Daoy (cell line): Measurements from ENCODE around the gene GFPT2. TPM values are rescaled to one million over a fixed set of nuclear protein-coding genes. Genes with fewer than 3 reads are reported as not detected.

Experiments
- DNase-seq: peaks from one replicate; pipeline ENCODE4 v3.0.0-alpha.2; 2015; ENCODE audit warnings: low read depth
- total RNA-seq: library from RNA; depleted of rRNA; stranded (reverse); fragments of >200 nt; shearing (Covaris generic); gene quantifications from 2 replicates; pipeline ENCODE4 v1.2.3, GENCODE V29; 2014; rRNA removed

GFPT2 gene
- 124 and 133 TPM in 2 replicates for total RNA-seq

DNA sequence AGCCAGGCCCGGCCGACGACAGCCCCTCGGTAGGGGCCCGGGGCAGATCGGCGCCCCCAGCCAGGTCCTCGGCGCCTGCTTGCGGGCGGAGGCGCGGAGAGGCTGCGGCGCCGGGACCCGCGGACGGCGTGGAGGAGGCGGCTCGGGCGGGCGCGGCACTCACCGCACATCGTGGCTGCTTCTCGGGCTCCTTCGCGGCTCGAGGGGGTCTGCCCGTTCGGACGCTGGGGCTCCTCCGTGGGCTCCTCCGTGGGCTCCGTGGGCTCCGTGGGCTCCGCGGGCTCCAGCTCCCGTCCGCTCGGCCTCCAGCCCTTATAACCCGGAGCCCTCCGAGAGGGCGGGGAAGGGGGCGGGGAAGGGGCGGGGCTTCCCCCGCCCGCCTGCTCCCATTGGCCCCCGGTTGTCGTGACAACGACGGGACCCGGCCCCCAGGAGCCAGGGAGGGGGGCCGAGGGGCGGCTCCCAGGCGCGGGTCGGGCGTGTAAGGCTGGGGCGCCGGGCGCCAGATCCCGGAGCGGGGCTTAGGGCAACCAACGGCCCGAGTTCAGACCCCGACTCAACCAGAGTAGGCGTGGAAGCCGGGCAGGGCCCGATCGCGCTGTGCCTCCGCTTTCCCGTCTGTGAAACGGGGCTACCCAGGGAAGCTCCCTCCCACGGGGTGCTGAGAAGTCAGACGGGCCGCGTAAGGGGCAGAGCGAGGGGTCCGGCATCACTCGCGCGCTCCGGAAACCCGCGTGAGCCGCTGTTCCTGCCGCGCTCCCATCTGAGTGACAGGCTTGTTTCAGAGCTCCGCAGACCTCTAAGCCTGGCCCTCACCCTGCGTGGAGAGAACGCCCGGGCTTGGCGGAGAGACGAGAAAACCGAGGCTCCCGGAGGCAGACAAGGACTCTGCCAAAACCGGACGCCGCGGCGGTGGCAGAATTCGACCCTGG, at the start of gene GFPT2:
Gene GFPT2 (minus strand): TSS at position 289 of the 932 bp plus-strand sequence. CDS start 119 bp downstream, at position 170.
- peak; percentile 91 for DNase-seq

DNA sequence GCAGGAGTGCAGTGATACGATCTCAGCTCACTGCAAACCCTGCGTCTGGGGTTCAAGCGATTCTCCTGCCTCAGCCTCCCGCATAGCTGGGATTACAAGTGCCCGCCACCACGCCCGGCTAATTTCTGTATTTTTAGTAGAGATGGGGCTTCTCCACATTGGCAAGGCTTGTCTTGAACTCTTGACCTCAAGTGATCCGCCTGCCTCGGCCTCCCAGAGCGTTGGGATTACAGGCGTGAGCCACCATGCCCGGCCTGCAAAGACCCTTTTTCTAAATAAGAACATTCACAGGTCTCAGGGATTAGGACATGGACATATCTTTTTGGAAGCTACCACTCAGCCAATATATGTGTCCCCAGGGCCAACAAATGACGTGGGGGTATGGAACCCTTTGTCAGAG, 49.6 kb upstream of the GFPT2 start:
- no peak for DNase-seq

DNA sequence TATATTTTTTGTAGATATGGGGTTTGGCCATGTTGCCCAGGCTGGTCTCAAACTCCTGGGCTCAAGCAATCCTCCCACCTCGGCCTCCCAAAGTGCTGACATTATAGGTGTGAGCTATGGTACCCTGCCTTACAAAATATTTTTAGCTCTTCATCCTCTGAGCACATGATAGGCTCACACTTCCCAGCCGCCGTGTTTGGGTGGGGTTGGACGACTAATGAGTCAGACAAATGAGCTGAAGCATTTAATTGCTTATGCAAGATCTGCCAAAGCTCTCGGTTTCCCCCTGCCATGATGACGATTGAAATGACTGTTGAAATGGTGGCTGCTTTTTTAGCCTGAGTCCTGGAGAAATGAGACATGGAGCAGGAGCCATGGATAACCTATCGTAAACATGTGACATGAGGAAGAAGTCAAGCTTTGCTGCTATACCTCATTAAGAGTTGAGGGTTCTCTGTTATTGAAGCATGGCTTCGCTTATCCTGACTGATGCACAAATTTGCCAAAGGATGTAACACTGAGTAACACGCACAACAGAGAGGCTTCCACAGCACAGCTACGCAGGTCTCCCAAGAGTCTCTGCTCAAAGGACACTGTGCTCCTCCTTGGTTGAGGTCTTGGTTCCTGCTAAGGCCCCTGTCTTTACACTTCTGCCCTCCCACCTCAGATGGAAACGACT, 48.2 kb upstream of the GFPT2 start:
- DNase-seq = peak; percentile 35

DNA sequence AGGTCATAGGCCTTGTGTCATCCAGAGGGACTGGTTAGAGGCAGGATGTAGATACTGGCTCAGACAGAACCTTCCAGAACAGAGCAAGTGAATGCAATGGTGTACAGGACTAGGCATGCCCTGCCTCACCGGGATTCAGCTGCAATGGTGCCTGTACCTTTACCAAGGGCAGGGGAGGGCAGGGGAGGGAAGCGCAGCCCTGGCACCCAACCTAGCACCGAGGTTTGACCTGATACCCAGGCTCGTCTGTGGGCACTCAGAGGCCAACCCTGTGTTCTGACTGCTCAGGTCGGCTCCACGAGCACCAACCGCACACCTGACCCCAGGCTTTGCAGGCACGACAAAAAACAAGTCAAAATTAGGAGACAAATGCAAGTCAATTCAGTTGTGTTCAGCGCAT, 47.3 kb upstream of the GFPT2 start:
- DNase-seq = no peak

DNA sequence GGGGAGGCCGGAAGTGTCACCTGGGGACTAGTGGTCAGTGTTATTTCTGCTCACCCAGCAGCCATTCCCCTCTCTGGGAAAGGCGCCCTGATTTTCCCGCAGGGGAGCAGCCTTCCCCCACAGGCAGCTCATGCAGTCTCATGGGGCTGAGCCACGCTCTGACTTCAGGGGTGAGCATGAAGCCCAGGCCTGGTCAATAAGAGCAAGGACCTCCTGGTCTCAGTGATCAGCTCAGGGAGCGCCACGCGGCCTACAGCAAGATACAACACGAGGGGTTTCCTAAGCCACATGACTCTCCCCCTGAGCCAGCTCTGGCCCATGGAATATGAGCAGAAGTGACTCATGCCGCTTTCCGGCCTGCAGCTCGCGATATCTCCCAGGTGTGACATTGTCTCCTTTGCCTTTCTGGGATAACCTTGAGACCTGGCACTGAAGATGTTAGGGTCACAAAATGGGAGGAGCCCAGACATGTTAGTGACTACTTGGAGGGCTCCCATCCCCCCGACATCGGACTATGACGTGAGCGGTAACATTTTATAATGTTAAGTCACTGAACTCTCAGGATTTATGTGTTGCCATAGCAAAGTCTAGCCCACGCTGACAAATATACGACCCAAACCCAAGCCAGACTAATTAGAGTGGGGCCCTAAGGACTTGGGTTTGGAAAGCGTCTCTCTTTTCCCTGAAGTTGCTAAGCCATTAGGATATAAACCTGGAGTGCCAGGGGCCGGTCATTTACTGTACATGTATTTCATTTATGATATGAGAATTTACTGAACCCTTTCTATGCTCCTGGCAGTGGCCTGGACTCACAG, 46.5 kb upstream of the GFPT2 start:
- peak; percentile 52 for DNase-seq

DNA sequence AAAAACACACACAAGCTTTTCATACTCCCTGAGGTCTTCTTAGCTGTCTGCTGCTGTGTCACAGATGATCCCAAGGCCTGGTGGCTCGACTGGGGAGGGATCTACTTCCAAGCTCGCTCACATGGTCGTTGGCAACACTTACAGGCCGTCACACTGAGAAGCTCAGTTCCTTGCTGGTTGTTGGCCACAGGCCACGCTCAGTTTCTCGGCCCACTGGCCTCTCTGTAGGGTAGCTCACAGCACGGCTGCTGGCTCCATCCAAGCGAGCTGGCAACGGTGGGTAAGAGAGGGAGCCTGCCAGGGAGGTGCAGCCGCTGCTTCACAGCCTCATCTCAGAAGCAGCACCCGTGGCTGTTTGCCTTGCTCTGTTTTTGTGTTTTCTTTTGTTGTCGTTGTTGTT, 43.8 kb upstream of the GFPT2 start:
- DNase-seq = no peak

DNA sequence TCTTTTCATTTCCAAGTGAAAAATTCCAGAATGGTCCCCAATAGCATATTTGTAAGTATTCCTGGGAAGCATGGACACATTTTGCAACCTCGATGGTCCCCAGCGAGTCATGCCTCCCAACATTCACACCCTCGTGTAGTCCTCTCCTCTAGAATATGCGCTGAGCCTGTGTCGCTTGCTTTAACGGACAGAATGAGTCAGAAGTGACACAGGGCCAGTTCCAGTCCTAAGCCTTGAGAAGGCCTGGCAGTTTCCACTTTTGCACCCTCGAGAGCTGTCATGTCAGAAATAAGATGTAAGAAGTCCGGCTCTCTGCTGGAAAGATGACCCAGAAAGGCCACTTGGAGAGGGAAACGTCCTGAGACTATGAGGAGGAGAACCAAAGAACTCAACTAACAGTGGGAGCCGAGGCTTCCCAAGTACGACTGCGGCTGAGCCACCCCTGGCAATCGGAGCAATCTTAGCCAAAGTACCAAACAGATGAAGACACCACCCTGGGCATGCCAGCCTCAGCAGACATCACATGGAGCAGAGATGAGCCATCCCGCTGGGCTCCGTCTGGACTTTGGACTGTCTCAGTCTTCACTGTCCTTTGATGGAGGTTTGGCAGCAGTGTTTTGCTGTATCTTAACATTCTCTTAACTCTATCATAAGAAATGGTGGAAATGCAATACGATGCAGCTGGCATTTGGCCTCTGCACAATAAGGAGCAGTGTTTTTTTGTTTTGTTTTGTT, 42.6 kb upstream of the GFPT2 start:
- DNase-seq = peak; percentile 30

DNA sequence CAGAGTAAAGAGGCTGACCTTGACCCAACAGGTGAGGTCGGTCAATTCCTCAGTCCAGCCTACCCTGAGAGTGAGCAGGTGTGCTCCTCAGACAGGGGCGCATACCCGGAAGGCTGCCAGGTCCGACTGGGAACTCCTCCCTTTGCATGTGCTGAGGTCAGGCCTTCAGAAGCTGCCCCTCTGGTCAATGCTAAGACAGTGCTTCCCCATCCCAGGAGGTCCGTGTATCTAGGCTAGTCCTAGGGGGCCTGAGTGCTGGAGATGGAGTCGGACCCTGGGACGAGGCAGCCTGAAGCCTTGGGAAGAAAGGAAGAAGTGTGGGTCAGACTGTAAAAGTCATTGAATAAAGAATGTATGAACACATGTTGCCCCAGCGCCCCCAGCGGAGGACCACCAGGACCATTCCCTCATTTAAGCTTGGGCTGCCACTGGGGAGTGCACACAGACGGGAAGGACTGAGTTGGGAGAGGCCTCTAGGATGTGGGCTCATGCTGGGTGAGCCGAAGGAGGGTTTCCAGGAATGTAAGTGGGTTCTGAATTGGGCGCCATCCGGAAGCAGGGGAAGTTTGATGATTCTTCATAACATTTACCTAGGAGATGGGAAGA, 41.0 kb upstream of the GFPT2 start:
- DNase-seq = no peak

DNA sequence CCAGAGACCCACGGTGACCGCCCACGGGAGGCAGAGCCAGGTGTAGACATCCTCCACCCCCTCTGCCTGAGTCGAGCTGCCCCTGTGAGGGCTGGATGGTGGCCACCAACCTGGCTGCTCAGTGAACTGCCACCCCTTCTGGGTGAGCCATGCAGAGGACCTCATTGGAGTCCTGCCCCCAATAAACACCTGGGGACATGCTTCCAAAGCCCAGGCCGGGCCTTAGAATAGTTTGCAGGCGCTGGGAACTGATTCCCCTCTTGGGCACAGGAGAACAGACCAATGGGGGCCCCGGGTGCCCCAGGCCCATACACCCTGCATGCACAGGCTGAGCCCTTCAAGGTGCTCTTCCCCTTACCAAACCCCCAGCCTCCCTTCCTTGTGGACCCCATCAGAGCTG, 38.1 kb upstream of the GFPT2 start:
- no peak for DNase-seq

DNA sequence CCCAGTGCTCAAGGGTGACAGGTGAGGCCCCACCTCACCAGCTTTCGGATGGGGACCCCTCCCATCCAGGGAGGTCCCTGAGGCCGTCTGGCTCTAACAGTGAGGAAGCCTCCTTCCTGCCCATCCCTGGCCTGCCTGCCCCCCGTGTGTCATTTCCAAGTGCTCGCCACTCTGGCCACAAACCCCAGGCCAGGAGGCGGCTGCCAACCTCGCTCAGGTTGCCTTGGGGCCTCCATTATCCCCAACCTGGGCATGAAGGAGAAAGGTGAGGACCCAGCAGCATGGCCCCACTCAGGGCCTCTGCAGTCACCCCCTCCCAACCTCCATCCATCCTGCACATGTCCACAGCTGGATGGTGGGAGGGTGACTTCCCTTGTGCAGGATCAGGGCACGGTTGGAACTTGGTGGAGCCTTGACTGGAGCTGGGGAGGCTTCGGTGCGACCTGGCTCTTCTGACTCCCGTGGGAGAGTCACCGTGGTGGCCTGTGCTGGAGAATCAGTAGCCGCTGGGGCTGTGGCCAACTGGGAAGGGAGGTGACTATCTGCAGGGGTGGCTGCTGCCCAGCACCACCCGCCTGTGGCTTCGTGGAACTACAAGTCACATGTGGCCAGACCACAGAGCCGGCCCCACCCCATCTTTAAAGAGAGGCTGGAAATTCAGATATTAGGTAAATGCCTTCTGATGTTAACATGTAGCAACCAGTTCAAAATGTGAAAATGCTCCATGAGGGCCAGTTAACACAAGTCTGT, 37.5 kb upstream of the GFPT2 start:
- DNase-seq = no peak

DNA sequence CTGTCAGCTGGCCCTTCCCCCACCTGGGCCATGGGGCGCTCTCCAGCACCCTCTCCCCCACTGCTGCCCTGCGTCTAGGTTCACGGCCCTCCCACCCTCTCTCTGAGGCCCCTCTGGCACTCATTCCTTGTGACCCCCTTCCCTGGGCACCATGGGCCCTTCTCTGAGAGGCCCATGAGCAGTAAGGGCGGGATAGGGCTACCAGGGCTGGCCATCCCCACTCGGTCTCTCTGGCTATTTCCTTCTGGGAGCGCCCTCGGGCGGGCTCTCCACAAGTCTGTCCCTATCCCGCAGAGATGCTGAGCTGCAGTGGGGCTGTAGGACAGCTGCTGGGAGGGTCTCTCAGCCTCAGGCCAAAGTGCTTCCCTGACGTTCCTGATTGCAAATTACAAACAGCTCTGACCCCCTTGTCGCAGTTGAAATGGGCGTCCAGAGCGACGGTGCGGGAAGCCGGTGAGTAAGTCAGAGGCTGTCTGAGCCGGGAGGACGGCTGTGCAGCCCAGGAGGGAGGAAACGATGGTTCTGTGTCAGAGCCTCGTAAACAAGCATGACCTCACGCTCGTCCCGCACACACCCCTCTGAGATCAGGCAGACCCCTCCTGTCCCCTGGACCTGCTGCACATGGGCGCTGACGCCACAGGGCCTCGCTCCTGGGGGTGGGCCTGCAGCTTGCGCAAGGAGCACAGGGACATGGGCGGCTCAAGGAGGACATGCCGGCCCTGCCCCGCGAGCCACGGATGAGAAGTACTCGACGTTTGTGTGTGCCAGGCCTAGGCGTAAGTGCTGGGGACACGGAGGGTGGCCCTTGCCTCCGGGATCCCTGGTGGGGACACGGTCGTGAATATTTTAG, 36.3 kb upstream of the GFPT2 start:
- DNase-seq = no peak

DNA sequence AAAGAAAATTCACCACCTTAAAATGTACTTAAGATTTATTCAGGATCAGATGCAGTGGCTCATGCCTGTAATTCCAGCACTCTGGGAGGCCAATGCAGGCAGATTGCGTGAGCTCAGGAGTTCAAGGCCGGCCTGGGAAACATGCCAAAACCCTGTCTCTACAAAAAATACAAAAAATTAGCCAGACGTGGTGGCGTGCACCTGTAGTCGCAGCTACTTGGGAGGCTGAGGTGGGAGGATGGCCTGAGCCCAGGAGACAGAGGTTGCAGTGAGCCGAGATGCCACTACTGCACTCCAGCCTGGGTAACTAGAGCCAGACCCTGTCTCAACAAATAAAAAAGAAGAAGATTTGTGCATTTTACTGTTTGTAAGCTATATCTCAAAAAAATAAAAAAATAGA, 34.7 kb upstream of the GFPT2 start:
- DNase-seq = no peak

DNA sequence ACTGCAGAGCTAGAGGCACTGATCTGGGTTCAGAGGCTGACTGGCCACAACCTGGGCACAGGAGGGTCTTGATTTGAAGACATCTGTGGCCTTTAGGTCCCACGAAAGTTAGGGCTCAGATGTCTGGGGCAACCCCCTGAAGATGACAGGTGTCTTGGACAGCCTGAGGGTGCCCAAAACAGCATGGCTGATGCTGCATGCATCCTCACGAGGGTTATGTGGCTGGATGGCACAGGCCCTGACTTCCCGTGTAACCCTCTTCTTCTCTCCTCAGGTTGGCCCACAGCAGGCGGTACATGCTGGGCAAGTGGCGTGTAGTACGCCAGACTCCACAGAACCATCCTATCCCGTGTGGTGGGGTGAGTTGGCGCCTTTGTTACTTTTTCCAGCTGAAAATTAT, 29.8 kb upstream of the GFPT2 start:
- DNase-seq = no peak

DNA sequence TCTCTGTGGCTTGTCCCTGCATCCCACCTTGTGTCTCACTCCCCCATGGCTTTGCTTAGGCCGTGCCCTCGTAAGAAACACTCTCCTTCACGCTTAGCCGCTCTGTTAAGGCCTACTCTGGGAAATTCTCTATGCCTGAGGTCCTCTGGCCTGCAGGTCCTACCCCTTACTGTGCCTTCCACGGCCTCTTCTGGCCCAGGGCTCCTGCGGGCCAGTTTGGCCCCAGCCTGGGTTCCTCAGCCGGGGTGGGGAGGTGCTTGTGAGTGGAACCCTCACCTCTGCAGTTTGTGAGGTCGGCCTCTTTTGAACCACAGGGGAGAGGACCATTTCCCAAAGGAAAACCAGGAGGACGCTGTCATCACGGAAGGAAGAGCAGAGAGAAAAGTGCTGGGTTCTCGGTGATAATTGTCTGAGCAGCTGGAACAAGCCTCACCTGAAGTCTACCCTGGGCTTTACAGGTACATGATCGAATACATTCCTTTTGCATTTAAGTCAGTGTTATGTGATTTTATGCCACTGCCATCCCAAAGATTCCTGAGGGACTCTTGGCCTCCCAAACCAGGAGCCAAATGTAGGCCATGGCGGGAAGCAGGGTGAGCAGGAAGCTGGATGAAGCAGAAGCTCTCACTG, 28.8 kb upstream of the GFPT2 start:
- DNase-seq = no peak

DNA sequence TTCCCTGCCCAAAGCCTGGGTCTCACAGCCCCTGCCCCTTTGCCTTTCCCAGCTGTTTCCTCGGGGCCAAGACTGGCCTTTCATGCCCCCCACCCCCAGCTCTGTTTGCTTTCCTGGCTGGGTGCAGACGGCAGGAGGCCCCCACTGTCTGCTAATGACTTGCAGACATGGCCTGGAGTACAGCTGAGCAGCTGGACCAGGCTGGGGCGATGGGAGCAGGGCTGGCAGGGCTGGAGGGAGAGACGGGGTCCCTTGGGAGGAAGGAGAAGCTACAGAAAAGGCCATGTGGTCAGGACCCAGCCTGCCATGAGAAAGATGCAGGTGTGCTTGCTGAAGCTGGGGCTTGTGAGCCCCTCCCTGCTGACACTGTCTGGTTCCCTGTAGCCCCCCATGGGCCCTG, 28.3 kb upstream of the GFPT2 start:
- no peak for DNase-seq

DNA sequence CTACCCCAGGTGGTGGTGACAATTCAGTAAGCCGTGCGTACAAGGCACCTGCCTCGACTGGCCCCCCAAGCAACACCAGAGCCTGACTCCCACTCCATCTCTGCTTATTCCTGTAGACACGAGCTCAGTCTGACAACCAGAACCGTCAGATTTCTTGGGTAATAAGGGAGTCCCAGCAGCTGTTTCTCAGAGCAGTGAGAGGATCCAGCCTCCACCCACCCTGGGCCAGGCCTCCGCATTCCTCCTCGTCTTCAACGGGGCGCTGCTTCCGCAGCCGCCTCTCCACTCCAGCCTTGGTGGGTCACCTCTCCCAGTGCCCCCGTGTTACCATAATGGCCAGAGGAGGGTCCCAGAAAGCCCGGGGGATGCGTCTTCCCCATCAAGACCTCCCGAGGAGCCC, 27.7 kb upstream of the GFPT2 start:
- no peak for DNase-seq

DNA sequence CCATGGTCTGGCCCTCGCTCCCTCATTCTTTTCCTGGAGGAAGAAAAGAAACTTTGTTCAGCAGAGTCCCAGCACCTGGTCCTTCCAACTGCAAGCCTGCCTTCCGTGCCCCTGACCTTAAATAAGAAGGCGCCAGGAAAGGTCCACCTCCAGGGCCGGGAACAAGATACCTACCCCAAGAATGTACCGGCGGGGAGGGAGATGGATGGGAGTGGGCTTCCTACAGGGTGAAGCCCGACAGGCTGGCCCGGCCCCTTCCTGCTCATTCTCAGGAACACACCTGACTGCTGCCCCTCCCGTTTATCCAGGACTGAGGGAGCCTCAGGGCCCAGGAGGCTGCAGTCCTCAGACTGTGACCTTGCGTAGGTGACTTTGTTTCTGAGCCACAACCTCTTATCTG, 27.3 kb upstream of the GFPT2 start:
- no peak for DNase-seq

DNA sequence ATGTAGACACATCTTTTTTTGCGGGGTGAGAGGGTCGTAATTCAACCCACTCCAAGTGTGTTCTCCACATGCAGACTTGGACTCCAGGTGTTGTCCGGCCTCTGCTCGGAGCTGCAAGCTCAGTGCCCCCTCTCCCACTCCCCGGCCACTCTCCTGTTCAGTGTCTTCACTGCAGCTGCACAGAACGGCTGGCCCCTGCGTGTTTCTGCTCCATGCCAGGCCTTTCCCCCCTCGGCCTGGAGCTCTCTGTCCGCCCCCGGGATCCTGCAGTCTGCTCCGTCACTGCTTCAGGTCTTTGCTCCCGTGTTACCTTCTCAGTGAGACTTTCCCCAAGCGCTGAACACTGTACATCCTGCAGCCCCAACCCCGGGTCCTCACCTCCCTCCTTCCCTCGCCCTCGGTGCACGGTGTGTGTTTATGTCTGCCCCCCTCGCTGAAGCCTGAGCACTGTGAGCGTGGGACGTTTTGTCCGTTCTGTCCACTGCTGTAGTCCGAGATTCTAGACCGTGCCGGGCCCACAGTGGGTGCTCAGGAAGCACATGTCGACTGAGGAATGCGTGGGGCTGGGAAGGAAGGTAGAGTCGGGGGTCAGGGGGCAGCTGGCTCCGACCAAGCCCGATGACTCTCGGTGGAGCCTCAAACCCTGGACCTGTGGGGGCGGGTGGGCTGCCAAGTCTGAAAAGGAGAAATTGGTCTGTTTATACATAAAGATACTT, 26.4 kb upstream of the GFPT2 start:
- no peak for DNase-seq
